ENCODE results near the gene COPS4.
"Not testable (repeated sequence)": the region's sequence is repeated elsewhere in the genome, so short reads cannot be mapped to it uniquely, and the experiment has no call there.

DNA sequence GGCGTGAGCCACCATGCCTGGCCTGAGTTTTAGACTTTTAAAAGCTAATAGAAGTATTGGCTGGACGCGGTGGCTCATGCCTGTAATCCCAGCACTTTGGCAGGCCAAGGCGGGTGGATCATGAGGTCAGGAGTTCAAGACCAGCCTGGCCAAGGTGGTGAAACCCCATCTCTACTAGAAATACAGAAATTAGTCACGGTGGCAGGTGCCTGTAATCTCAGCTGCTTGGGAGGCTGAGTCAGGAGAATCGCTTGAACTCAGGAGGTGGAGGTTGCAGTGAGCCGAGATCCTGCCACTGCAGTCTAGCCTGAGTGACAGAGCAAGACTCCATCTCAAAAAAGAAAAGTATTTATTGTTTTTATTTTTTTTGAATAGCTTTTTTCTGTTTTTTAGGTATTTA lies 39.8 kb downstream of the COPS4 start:
- TF ChIP-seq CTCF, POLR2A (IDR thresholded peaks at IDR 0.05): not testable (repeated sequence)
